ENCODE measurements around the gene ADAM10. TPM values are rescaled to one million over a fixed set of nuclear protein-coding genes. Genes with fewer than 3 reads are reported as not detected.
A peak's percentile ranks its signal among the peaks of the same experiment; 100 is the strongest.

The ADAM10 gene
- polyA plus RNA-seq, 1 donor (not counting 4 experiments of a cell fraction or from before 2014, with no cell fraction given): 198 TPM

DNA sequence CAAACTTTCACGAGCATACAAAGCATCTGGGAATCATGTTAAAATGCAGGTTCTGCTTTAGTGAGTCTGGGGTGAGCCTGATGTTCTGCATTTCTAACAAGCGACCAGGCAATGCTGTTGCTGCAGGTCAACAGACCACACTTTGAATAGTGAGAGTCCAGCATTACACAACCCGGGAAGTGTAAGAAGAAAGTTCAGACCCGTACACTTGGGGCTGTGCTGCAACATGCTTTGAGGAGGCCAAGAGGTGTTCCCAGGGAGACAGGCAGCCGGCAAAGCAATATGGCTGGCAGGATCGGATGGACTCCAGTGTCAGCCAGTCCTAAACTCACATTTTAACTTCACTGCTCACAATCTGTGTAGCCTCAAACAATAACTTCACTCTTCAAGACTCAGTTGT lies 183.5 kb downstream of the ADAM10 start:
- Histone ChIP-seq H3K9ac (ENCODE audit: control insufficient read depth, extremely low read depth, insufficient read depth, low read length) (no peak overlapping the region), H3K4me2 (ENCODE audit: control insufficient read depth, extremely low read depth, insufficient read depth, low read depth, low read length) (no peak overlapping the region), H3K36me3 (ENCODE audit: control insufficient read depth in 2 of 2, extremely low read depth in 1 of 2, insufficient read depth in 2 of 2, low read length in 2 of 2) (no peaks in the 10 kb centered on the region), H3K27me3 (ENCODE audit: control insufficient read depth, extremely low read depth, insufficient read depth, low read length) (no peaks in the 10 kb centered on the region), H2AFZ (ENCODE audit: control insufficient read depth, low read length) (peak overlapping the region; percentile 19), H3K9me3 (ENCODE audit: control insufficient read depth, low read depth, low read length) (no peaks in the 10 kb centered on the region), H4K20me1 (ENCODE audit: control insufficient read depth, extremely low read depth, insufficient read depth, low read length) (no peaks in the 10 kb centered on the region), H3K4me1 (ENCODE audit: control insufficient read depth, extremely low read depth, insufficient read depth, low read length) (peaks cover 11% of the 10 kb centered on the region), H3K79me2 (ENCODE audit: control insufficient read depth, insufficient read depth, low read length) (no peaks in the 10 kb centered on the region), H3K9me1 (ENCODE audit: control insufficient read depth, extremely low read depth, insufficient read depth, low read length) (no peaks in the 10 kb centered on the region), H3K4me3 (ENCODE audit: control insufficient read depth in 2 of 3, extremely low read depth in 1 of 3, insufficient read depth in 2 of 3, low read depth in 1 of 3, low read length in 3 of 3) (no peak overlapping the region), H3K27ac (ENCODE audit: control insufficient read depth, insufficient read depth, low read length) (no peak overlapping the region)
- dilution Hi-C loops (cut with MboI; ENCODE audit: extremely low pct_ligation_motif_present, low sequenced_read_pairs): no loop called here
- DNase-seq (ENCODE audit: low read depth, low spot score) (no peak), FAIRE-seq (no peak)
- TF ChIP-seq, protein P1, sequence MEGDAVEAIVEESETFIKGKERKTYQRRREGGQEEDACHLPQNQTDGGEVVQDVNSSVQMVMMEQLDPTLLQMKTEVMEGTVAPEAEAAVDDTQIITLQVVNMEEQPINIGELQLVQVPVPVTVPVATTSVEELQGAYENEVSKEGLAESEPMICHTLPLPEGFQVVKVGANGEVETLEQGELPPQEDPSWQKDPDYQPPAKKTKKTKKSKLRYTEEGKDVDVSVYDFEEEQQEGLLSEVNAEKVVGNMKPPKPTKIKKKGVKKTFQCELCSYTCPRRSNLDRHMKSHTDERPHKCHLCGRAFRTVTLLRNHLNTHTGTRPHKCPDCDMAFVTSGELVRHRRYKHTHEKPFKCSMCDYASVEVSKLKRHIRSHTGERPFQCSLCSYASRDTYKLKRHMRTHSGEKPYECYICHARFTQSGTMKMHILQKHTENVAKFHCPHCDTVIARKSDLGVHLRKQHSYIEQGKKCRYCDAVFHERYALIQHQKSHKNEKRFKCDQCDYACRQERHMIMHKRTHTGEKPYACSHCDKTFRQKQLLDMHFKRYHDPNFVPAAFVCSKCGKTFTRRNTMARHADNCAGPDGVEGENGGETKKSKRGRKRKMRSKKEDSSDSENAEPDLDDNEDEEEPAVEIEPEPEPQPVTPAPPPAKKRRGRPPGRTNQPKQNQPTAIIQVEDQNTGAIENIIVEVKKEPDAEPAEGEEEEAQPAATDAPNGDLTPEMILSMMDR (optimal IDR thresholded peaks at IDR 0.05 in 1 of 3, IDR thresholded peaks at IDR 0.05 in 1 of 3, conservative IDR thresholded peaks at IDR 0.05 in 1 of 3; ENCODE audit: extremely low read depth in 1 of 3, insufficient read depth in 2 of 3, low read length in 3 of 3): no peak
- TF ChIP-seq EZH2 (IDR thresholded peaks at IDR 0.05; ENCODE audit: low read length): no peak

DNA sequence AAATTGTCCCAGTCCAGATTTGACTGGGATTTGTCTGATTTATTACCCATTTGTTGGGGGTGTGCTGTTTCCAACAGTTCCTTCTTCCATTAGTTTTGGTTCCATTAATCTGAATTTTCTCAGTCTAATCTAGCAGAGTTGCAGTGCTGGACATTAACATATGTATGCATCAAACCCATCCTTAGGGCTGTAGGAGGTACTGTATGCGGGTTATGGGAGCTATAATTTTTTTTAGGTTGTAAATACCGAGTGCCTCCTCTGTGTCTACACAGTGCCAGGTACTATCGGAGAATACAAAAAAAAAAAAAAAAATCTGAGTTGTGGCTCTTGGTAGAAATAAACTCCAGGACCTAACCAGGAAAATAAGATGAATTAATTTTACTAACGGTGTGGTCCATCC lies 183.9 kb downstream of the ADAM10 start:
- H2AFZ ChIP-seq (ENCODE audit: control insufficient read depth, low read length): no peak overlapping the region
- FAIRE-seq: no peak
- no peaks in the 10 kb centered on the region for H4K20me1 ChIP-seq (ENCODE audit: control insufficient read depth, extremely low read depth, insufficient read depth, low read length)

More for the DNA sequence above, 183.9 kb downstream of the ADAM10 start:
- no peak for DNase-seq (ENCODE audit: low read depth, low spot score)
- H3K36me3 ChIP-seq (ENCODE audit: control insufficient read depth in 2 of 2, extremely low read depth in 1 of 2, insufficient read depth in 2 of 2, low read length in 2 of 2): no peaks in the 10 kb centered on the region
- H3K27ac ChIP-seq (ENCODE audit: control insufficient read depth, insufficient read depth, low read length): no peak overlapping the region
- peaks cover 11% of the 10 kb centered on the region for H3K4me1 ChIP-seq (ENCODE audit: control insufficient read depth, extremely low read depth, insufficient read depth, low read length)
- H3K27me3 ChIP-seq (ENCODE audit: control insufficient read depth, extremely low read depth, insufficient read depth, low read length): no peaks in the 10 kb centered on the region
- H3K9ac ChIP-seq (ENCODE audit: control insufficient read depth, extremely low read depth, insufficient read depth, low read length): no peak overlapping the region
- dilution Hi-C loops (cut with MboI; ENCODE audit: extremely low pct_ligation_motif_present, low sequenced_read_pairs): no loop called here
- H3K9me1 ChIP-seq (ENCODE audit: control insufficient read depth, extremely low read depth, insufficient read depth, low read length): no peaks in the 10 kb centered on the region
- H3K4me3 ChIP-seq (ENCODE audit: control insufficient read depth in 2 of 3, extremely low read depth in 1 of 3, insufficient read depth in 2 of 3, low read depth in 1 of 3, low read length in 3 of 3): no peak overlapping the region
- TF ChIP-seq, protein P1 (optimal IDR thresholded peaks at IDR 0.05 in 1 of 3, IDR thresholded peaks at IDR 0.05 in 1 of 3, conservative IDR thresholded peaks at IDR 0.05 in 1 of 3; ENCODE audit: extremely low read depth in 1 of 3, insufficient read depth in 2 of 3, low read length in 3 of 3): no peak
- no peak for TF ChIP-seq EZH2 (IDR thresholded peaks at IDR 0.05; ENCODE audit: low read length)
- H3K4me2 ChIP-seq (ENCODE audit: control insufficient read depth, extremely low read depth, insufficient read depth, low read depth, low read length): no peak overlapping the region
- H3K79me2 ChIP-seq (ENCODE audit: control insufficient read depth, insufficient read depth, low read length): no peaks in the 10 kb centered on the region
- no peaks in the 10 kb centered on the region for H3K9me3 ChIP-seq (ENCODE audit: control insufficient read depth, low read depth, low read length)
